Suppressor macrophage treated with lipopolysaccharide for 1 hour (primary cell): ENCODE data around the gene RUNX1.
"Not testable (repeated sequence)": the region's sequence is repeated elsewhere in the genome, so short reads cannot be mapped to it uniquely, and the experiment has no call there.

Experiments
- DNase-seq, 3 donors: peaks; one replicate each; pipeline ENCODE4 v3.0.0-alpha.2; 2020 to 2022

The RUNX1 gene

DNA sequence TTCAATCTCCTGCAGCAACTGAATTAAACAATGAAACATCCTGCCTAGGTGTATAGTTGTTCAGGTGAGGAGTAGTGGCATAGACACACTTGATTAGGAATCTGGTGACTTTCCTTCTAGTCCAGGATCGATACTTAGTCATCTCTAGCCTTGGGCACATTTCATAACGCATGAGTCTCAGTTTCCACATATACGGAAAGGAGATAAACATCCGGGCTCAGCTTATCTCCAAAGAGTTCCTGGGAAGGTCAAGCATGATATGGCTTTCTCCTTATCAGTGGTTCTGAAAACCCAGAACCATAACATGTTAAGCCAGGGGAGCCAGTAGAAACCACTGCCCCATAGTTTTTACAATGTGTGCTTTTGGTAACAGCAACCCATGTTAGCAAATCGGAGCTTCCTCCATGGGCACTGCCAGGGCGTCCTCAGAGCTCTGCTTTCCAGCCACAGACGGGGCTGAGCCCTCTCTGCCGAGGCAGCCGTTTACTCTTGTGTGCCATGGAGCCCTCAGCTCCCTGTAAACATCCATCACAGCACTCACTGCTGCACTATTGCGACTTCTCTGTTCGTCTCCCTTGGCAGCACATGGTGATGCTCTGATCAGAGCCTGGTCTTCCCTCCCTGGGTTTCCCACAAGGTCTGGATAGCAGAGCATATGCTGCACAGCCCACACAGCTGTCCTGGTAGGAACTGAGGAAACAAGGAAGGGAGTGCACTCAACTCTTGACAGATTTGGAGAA lies 34.6 kb downstream of the RUNX1 start:
- DNase-seq = no peak

DNA sequence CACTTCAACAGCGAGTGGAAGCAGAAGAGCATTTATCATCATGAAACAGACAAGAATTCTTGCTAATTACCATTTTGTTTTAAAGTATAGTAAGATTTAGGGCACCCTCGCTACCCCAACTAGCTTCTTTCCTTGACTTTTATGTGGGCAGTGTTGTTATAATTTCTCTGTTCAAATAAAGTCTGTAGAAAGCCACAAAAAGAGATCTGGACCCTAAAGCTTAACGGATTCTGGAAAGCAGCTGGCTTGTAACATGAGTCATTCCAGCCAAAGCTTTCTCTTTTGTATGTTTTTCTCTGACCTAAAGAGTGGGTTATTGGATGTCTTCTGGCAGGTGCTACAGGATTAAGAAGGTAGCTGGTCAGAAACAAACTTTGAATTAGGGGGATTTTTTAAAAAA lies 37.4 kb downstream of the RUNX1 start:
- no peak for DNase-seq

DNA sequence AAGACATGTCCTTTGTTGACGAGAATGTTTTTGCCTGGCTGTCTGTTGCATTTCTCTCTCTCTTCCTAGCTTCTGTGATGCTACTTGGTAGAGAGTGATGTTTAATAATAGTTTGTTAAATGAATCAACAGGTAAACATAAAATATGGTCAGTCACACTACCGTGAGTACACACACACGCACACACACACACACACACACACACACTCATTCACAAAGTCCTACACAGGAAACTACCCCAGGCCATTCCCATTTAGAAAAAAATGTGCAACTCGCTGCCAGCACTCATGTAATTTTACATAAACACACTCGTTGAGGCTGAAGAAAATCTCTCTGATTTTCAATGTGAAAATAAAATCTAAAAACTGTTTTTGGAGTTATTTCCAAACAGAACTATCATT lies 38.7 kb downstream of the RUNX1 start:
- DNase-seq = no peak

DNA sequence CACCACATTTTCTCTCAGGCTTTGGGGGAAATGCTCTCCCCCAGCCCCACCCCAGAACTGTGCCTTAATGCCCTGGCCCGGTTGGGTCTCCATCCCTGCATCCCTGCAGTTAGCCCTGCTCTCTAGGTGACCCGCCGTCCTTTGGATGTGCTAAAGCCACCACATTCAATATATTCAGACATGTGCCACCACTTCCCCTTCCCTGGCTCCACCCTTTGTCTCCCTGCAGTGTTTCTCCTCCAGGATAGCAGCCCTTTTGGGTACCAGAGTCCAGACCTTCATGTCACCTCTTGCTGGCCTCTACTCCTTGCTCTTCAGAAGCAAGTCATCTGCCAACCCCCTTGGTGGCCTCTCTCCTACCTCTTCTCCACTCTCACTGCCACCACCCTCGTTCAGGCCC lies 41.8 kb downstream of the RUNX1 start:
- DNase-seq = no peak

DNA sequence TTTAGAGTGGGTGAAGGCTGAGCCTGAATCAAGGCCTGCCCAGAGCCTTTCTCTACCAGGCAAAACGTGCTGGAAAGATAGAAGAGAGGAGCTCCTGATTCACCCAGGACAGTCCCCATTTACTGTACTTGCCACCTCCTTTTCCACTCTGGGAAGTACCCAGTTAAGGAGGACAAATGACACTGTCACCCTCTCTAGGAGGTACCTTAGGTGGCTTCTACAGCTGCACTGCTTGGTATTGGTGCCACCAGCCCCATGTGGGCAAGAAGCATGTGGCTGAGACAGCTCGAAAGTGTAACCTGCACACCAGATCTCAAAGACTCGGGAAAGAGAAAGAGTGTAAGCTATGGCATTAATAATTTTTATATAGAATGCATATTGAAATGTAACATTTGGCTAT lies 42.3 kb downstream of the RUNX1 start:
- no peak for DNase-seq

DNA sequence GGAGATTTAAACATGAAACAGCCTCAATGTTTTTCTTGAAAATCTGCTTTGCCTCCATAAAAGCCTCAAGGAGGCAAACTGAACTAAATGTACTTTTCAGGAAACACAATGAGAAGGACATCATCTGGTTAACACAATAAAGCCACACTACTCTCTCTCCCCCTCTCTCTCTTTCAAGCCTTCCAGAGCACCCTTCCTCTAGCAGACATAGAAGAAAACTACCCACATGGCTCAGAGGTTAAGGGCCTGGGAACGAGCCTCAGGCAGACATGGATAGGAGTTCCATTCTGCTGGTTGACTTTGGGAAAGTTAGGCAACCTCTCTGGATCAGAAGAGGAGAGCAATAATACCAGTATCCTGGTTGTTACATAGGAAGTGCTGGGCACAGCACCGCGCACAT lies 42.9 kb downstream of the RUNX1 start:
- no peak for DNase-seq

DNA sequence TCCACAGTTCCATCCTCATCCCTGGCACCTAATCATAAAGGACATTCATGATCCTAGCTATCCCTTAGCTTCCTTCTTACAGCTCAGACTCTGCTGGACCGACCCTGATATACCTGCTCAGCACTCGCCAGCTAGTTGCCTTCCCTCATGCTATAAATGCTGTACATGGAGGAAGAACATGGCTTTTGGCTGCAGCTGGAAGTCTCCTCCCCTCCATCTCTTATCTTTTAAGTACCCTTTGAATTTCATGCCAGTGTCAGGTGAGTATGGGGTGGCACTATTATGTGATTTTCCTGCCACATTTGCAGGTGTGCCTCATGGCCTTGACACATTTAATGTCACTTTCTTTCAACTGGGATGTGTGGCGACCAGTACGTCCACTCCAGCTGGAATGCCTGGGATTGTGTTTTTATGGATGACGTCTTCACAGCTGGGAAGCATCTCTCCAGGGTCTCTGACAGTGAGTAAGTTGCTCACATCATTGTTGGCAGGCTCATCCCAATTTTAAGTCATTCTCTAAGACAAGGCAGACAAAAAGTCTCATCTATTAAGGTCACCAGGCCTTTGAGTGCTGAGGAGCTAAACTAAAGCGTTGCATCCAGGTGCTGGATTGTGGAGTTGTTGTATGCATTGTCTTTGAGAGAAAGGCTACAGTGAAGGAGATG lies 43.4 kb downstream of the RUNX1 start:
- no peak for DNase-seq

DNA sequence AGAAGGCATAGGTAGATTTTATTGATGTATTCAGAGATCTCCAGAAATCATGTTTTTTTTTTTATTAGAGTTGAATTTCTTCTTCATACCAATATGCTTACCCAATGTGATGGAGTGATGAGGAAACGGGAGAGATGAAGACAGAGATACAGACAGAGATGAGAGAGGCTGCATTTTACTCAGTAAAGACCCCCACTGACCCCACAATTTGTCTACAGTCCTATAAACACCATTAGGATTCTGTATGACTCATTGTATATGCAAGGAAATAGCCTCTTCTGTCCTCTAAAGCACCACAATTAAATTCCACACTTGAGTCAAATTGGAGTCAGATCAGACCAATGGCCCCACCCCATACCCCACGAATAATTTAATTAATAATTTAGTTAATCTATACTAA lies 44.0 kb downstream of the RUNX1 start:
- DNase-seq = no peak

DNA sequence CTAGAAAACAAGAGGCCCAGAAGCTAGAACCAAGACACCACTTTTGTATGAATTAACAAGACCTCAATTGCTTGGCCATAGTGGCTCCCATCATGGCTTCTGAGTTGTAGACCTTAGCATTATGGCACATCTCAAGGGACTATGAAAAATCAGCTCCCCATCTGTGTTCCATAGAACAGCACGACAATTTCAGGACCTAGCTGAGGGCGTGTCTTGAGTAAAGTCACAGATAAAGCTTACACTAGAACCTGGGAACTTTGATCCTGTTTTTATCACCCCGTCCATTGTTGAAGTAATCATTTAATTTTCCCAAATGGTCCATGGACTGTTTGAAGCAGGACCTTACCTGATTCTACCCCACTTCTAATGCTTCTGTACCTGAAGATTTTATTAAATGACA lies 44.8 kb downstream of the RUNX1 start:
- DNase-seq = no peak

DNA sequence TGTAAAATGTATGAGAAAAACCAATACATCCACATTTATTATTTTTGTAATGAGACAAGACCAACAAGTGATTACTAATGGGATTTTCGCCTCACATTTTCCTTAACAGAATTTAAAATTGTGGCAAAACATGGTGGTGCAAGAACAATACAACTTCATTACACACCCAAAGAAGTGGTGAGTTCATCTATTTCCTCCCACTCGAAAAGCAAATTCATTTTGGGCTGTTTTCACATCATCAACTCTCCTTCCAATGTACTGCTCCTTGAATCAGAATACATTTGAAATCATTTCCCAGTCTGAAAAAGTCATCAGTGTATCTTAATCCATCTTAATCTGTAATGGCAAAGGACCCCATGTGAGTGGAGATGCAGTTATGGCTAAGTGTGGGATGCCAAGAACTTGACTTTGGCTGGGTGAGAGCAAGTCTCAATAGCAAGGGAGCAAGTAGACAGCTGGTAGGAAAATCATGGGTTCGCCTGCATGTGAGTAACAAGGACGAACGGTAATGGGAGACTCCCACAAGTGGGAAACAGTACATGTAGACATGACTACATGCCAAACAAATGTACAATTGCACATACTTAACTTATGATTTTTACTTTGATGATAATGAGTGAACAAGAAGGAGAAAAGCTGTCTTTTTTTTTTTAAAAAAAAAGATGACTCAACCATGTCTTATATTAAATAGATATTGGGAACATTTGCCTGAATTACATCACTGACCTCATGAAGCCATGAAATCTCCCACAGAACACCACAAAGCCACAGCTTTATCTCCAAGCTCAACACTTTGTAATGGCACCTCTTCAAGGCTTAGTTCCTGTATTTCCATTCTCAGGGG lies 46.0 kb downstream of the RUNX1 start:
- DNase-seq = peak in 1 of 3 donors; percentile 50

DNA sequence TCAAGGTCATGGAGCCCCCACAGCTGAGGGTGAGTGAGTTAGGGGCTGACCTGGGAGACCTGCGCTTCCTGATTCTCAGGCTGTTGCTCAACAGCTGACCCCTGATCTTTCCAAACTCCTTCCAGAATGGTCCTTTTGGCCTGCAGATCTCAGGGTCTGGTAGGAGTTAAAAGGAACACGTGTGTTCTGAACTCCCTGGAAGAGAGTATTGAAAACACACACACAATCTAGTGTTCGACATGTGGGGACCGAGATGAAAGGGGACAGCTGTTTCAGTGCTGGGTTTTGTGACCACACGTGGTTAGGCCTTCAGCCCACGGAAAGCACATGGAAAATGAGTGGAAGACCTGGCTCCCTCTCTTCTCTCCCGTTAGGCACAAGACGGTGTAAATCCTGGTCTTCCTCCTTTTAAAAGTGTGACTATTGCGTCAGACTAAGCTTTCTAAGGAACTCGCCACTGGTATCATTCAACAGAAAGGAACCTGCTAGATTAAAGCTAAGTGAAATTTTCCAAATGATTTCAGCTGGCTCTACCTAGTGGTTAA lies 49.6 kb downstream of the RUNX1 start:
- peak; percentile 48 to 65 (median 60) for DNase-seq

DNA sequence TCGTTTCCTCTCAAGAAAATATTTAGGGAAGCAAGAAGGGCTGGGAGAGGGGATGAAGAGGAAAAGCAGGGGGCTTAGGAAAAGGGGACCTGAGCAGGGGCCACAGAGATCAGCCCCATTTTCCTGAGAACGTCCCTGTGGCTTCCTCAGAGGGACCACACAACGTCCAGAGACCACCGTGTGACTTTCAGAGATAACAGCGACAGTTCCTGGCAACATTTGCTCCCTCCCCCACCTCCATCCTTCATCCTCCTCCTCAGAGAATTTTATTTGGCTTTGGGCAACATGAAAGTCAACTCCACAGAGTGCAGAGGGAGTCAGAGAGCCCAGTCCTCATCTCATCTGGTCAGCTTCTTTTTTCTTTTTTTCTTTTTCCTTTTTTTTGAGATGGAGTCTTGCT lies 50.9 kb downstream of the RUNX1 start:
- no peak for DNase-seq

DNA sequence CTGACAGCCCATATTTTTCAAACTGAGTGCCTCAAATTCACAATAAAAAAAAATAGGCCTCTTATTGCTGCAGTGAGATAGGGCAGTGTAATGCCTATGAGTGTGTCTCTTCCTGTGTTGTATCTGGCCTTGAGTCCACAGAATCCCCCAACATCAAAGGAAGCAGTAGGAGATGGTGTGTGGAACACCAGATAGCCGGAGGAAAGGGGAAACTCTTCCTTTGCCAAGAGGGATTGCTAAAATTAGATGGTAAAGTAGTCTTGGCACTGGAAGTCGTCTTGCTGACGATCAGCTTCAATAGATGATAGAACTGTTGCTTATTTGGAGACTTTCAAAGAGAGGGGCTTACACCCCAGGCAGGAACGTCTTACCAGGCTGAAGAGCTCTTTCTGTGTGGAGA lies 51.8 kb downstream of the RUNX1 start:
- peak in 1 of 3 donors; percentile 48 for DNase-seq

DNA sequence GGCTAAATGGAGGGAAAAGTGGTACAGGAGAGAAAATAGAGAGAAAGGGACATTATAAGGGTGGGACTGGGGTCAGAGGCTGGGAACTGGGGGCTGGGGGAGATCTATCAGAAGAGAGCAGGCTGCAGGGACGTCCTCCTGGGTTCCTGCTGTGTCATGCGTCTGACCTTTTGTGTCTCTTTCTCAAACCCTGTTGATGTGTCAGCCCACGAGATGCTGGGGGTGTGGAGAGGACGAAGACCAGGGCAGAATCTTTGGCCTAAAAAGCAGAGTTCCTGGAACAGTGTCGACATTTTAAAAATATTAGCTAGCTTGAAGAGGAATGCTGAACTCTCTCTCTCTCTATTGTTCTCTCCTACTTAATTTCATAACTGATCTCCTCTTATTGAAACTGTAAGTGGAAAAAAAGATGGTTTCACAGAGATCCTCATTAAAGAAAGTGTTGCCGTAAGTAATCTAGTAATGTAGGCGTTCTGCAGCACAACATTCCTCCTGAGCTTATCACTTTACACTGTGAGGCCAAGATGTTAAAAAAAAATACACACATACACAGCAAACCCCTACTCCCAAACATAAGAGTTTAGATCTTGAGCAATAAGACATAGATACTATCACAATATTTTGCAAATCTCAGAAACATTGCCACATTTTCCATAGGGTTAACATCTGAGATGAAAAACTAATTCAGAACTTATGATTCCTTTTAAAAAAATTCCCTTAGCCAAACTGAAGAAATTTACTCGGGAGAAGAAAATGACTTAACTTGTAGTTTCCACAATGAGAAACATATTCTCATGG lies 52.6 kb downstream of the RUNX1 start:
- peak; percentile 74 to 79 (median 76) for DNase-seq

DNA sequence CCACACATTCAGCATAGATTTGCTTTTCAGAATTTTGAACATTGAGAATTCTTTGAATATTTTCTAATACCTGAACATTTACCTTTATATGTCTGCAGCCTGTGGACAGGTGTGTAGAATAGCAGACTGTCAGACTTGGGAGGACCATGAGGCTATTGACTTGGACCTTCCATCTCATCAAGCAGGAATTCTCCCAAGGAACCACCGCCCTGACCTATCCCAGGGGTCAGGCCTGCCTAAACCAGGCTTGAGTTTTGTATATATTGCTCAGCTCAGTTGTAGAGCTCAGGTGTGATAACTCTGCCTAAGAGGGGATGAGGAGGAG lies 53.2 kb downstream of the RUNX1 start:
- DNase-seq = no peak

DNA sequence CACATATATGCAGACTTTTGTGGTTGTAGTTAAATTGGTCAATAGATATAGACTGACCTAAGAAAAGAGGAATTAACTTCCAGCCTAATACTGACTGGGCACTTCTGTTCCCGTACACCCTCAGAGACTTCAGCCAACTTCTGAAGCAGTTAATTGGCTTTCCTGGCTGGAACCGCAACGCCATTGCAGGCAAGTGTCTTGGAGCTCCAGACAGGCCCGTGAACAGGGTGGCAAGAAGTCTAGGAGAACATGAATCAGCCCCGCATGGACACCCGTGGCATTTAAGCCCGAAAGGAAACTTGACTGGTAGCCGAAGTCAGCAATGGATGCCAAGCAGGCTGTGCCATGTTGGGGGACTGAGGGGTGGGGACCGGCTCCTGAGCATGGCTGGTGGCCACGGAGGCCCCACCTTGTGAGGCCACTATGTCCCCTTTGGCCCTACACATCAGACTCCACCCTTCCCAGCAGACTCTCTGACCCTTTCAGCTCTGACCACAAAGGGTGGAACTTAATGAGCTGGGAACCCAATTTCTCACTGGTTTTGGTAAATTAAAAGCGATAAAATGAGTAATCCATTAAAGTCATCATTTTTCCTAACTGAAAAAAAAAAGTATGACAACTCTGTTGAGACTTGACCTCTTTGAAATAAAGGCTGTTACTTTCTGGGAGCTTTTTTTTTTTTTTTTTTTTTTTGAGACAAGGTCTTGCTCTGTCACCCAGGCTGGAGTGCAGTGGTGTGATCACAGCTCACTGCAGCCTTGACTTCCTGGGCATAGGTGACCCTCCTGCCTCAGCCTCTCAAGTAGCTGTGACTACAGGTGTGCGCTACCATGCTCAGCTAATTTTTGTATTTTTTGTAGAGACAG lies 54.1 kb downstream of the RUNX1 start:
- peak; percentile 45 to 69 (median 60) for DNase-seq

DNA sequence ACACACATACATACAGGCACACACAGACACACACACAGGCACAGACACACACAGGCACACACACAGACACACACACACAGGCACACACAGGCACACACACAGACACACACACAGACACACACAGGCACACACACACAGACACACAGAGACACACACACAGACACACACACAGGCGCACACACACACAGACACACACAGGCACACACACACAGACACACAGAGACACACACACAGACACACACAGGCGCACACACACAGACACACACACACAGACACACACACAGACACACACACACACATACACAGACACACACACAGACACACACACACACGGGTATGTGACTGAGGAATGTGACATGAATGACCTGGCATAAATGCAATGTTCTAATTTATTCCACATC lies 55.6 kb downstream of the RUNX1 start:
- not testable (repeated sequence) for DNase-seq

DNA sequence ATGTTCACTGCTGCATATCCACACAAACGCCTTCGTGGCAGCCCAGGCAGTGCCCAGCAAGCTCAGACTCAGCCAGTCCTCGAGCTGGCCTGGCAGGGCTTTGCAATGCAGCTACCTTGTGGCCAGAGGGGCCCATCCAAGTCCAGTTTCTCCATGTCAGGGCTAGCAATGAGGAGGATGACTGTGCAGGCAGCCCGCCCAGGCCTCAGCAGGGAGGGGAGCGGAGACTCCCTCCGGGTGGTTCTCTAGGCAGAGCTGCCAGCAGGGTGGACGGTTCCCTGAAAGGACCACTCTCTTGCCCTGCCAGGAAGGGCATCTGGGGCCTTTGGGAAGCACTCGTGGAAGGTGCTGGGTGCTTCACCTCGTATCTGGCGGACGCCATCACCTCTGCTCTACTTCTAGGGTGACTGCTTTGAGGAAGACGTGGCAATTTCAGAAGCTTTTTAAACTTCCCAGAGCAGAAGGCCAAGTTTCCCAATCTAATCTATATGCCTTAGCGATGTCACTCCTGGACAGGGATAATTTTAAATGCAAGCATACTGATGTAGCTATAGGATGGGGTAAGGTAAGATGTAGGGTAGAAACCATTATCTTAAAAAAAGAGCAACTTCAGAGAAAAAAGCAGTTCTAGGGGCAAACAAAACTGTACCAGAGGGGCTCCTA lies 56.2 kb downstream of the RUNX1 start:
- peak in 1 of 3 donors; percentile 51 for DNase-seq

DNA sequence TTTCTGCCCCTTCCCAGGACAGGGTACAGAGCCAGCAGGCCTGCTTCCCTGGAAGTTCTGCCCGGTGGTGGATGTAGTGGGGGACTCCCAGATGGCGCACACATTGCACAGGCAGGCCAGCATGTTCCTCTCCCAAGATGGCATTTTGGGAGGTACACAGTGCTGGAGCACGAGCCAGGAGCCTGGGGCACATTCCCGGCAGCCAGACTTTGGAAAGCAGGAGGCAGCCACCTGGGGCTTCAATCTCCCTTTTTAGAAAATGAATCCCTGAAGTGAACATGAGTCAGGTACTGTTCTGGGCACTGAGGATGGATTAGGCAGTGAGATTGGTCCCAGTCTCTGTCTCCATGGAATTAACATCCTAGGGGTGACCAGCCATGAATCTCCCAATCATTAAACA lies 56.9 kb downstream of the RUNX1 start:
- DNase-seq = no peak

DNA sequence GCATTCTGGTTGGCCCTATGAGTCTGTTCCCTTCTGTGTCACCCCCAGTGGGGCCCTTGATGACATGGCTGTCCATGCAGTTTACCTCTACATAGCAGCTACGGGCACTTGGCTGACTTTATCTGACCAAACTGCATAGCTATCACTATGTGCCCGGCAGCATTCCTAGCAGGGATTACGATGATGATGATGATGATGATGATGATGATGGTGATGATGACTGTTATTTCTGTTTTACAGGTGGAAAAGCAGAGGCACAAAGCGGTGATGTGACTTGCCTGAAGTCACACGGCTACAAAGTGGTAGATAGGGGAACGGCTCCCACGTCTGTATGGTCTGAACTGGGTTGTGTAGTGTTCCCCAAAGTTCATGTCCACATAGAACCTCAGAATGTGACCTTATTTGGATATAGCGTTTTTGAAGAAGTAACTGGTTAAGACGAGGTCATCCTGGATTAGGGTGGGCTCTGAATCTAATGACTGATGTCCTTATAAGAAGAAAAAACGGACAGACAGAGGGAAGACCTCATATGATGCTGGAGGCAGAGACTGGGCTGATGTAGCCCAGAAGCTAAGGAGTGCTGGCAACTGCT lies 57.6 kb downstream of the RUNX1 start:
- DNase-seq = no peak

DNA sequence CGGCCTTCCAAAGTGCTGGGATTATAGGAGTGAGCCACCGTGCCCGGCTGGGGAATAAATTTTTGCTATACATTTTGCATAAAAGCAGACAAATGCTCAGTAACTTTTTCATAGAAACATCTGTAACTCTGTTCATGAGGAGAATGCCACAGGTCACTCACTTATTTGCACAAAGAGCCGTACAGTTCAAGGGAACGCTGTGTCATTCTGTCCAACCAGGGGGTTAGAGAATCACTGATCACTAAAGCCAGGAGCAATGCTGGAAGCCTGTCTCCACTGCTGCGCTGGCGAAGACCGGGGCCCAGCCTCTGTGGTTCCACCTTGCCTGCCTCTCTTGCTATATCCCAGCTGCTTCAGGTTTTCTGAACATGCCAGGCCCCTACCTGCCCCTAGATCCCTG lies 58.3 kb downstream of the RUNX1 start:
- DNase-seq = no peak
